AG10803 (cell line): ENCODE data around the gene DOCK9.

Experiments used
- DNase-seq: peaks from one replicate; pipeline ENCODE4 v3.0.0; 2010; ENCODE audit warnings: low read depth
- H3K4me3 ChIP-seq: 2 replicates; pipeline ENCODE4 v1.5.1; 2011; ENCODE audit warnings: mild to moderate bottlenecking, low read length, control low read depth
- CTCF ChIP-seq: conservative IDR thresholded peaks from 2 replicates; pipeline ENCODE4 v1.5.1; 2011; ENCODE audit warnings: mild to moderate bottlenecking, low read length, control low read depth, inconsistent platforms

DOCK9 gene

GRCh38 chr13:99013951-99014350 lies 36.1 kb upstream of the DOCK9 start:
- H3K4me3 ChIP-seq = no peak overlapping the region
- TF ChIP-seq CTCF = no peak
- no peak for DNase-seq

- no peak overlapping the region for H3K4me3 ChIP-seq
- TF ChIP-seq CTCF = no peak
- DNase-seq = no peak
Observed at GRCh38 chr13:99012539-99012938, 34.7 kb upstream of the DOCK9 start.

GRCh38 chr13:99009987-99010551 lies 32.2 kb upstream of the DOCK9 start:
- no peak for DNase-seq
- H3K4me3 ChIP-seq = no peak overlapping the region
- no peak for TF ChIP-seq CTCF

- no peak overlapping the region for H3K4me3 ChIP-seq
- no peak for TF ChIP-seq CTCF
- no peak for DNase-seq
Observed at GRCh38 chr13:99008577-99008976, 30.7 kb upstream of the DOCK9 start.

GRCh38 chr13:99007414-99007986 lies 29.6 kb upstream of the DOCK9 start:
- DNase-seq = no peak
- no peak overlapping the region for H3K4me3 ChIP-seq
- no peak for TF ChIP-seq CTCF

- no peak overlapping the region for H3K4me3 ChIP-seq
- TF ChIP-seq CTCF = no peak
- DNase-seq = no peak
Observed at GRCh38 chr13:99005609-99006008, 27.7 kb upstream of the DOCK9 start.

- no peak for TF ChIP-seq CTCF
- H3K4me3 ChIP-seq = no peak overlapping the region
- no peak for DNase-seq
Observed at GRCh38 chr13:99004978-99005377, 27.1 kb upstream of the DOCK9 start.
